ENCODE measurements around the gene PKP2. TPM values are rescaled to one million over a fixed set of nuclear protein-coding genes. Genes with fewer than 3 reads are reported as not detected.

The PKP2 gene
- total and polyA plus RNA-seq, 2 of the 13 experiments (the other 11 are each of a cell fraction or from before 2014, with no cell fraction given): 15.1 to 25.3 TPM

GRCh38 chr12:32755051-32755653, 141.4 kb downstream of the PKP2 start (continued):
- TF ChIP-seq ZNF275 (CRISPR knock-in tag; IDR thresholded peaks at IDR 0.05; ENCODE audit: borderline replicate concordance) (no peak), DMAP1 (CRISPR knock-in tag; IDR thresholded peaks at IDR 0.05) (peak; percentile 12; the same call in 1 of the 2 replicates), MED13 (CRISPR knock-in tag; IDR thresholded peaks at IDR 0.05) (no peak), PLSCR1 (CRISPR knock-in tag; IDR thresholded peaks at IDR 0.05; ENCODE audit: borderline replicate concordance) (no peak), GMEB1 (CRISPR knock-in tag; IDR thresholded peaks at IDR 0.05; ENCODE audit: borderline replicate concordance) (no peak), SMARCC2 (IDR thresholded peaks at IDR 0.05) (no peak), HCFC1 (IDR thresholded peaks at IDR 0.05; ENCODE audit: low read depth, low read length) (no peak), SMAD3 (CRISPR knock-in tag; IDR thresholded peaks at IDR 0.05) (no peak), KDM6A (CRISPR knock-in tag; IDR thresholded peaks at IDR 0.05; ENCODE audit: low read depth) (no peak), ZSCAN12 (CRISPR knock-in tag; IDR thresholded peaks at IDR 0.05) (no peak), POLR2G (IDR thresholded peaks at IDR 0.05; ENCODE audit: low read depth, low read length) (no peak), USF2 (IDR thresholded peaks at IDR 0.05; ENCODE audit: low read depth, low read length) (no peak), USF2 (CRISPR knock-in tag; IDR thresholded peaks at IDR 0.05; ENCODE audit: borderline replicate concordance) (no peak), HHEX (CRISPR knock-in tag; IDR thresholded peaks at IDR 0.05) (no peak), ZNF781 (CRISPR knock-in tag; IDR thresholded peaks at IDR 0.05; ENCODE audit: borderline replicate concordance, not compliant biosample characterization) (no peak), KDM2A (CRISPR knock-in tag; IDR thresholded peaks at IDR 0.05; ENCODE audit: borderline replicate concordance, low read depth) (peak; percentile 58; the same call in 1 of the 2 replicates), ELK4 (CRISPR knock-in tag; IDR thresholded peaks at IDR 0.05; ENCODE audit: borderline replicate concordance) (no peak), ZBTB1 (CRISPR knock-in tag; IDR thresholded peaks at IDR 0.05; ENCODE audit: borderline replicate concordance) (no peak), XRCC5 (optimal IDR thresholded peaks at IDR 0.05; ENCODE audit: low read length) (peak; percentile 75), ZNF225 (CRISPR knock-in tag; IDR thresholded peaks at IDR 0.05) (peak; percentile 44; the same call in 1 of the 2 replicates), ZMYM2 (CRISPR knock-in tag; IDR thresholded peaks at IDR 0.05) (no peak), CHCHD3 (CRISPR knock-in tag; IDR thresholded peaks at IDR 0.05) (peak; percentile 84), BRCA1 (CRISPR knock-in tag; IDR thresholded peaks at IDR 0.05) (peak; percentile 51; the same call in 1 of the 2 replicates), FOSL2 (CRISPR knock-in tag; IDR thresholded peaks at IDR 0.05) (peak; percentile 38; the same call in 1 of the 2 replicates), ZNF652 (CRISPR knock-in tag; IDR thresholded peaks at IDR 0.05; ENCODE audit: borderline replicate concordance, low read depth) (no peak)
